GM12878 (cell line): ENCODE measurements around the gene MICAL3.

Experiments
- CEBPZ ChIP-seq: fragments of 150-350 bp; IDR thresholded peaks from 2 replicates; pipeline ENCODE4 v1.6.1; 2016; ENCODE audit warnings: low read depth, low read length
- CTCF ChIP-seq, 3 experiments: IDR thresholded peaks in 2 of 3; conservative IDR thresholded peaks in 1 of 3; 2 replicates each; pipeline ENCODE4 v1.5.1; 2011; ENCODE audit warnings: low read depth in 3 of 3, low read length in 3 of 3, mild to moderate bottlenecking in 3 of 3, control low read depth in 2 of 3, moderate library complexity in 2 of 3, inconsistent platforms in 1 of 3, mixed read lengths in 1 of 3; ENCODE audit not compliant: control insufficient read depth in 2 of 3, insufficient read depth in 1 of 3; ENCODE audit errors: extremely low read depth in 1 of 3
- IKZF1 ChIP-seq: fragments of 450-650 bp; conservative IDR thresholded peaks from 2 replicates; pipeline ENCODE4 v1.6.1; 2017; ENCODE audit warnings: antibody characterized with exemption, mild to moderate bottlenecking
- NFIC ChIP-seq: IDR thresholded peaks from 2 replicates; pipeline ENCODE4 v1.6.1; 2012; ENCODE audit warnings: low read depth, mild to moderate bottlenecking, inconsistent platforms, low read length, moderate library complexity
- NR2C1 ChIP-seq: fragments of 450-650 bp; IDR thresholded peaks from 2 replicates; pipeline ENCODE4 v1.6.1; 2017; ENCODE audit warnings: antibody characterized with exemption, mild to moderate bottlenecking, moderate library complexity
- POLR2AphosphoS5 ChIP-seq: IDR thresholded peaks from 2 replicates; pipeline ENCODE4 v1.6.1; 2011; ENCODE audit warnings: mild to moderate bottlenecking, low read length, inconsistent platforms
- RELA ChIP-seq: fragments of 450-650 bp; IDR thresholded peaks from 2 replicates; pipeline ENCODE4 v1.8.0; 2014; ENCODE audit warnings: borderline replicate concordance; ENCODE audit not compliant: partially characterized antibody
- ZNF592 ChIP-seq: fragments of 450-650 bp; IDR thresholded peaks from 2 replicates; pipeline ENCODE4 v1.6.1; 2017; ENCODE audit warnings: mild to moderate bottlenecking, moderate library complexity

GRCh38 chr22:17810570-17811116, 213.7 kb downstream of the MICAL3 start:
- no peak for TF ChIP-seq CTCF (IDR thresholded peaks at IDR 0.05 in 2 of 3, conservative IDR thresholded peaks at IDR 0.05 in 1 of 3; ENCODE audit: control insufficient read depth in 2 of 3, extremely low read depth in 1 of 3, insufficient read depth in 1 of 3, low read depth in 3 of 3, low read length in 3 of 3)
- TF ChIP-seq IKZF1, result no peak
- no peak for TF ChIP-seq CEBPZ
- no peak for TF ChIP-seq POLR2AphosphoS5
- no peak for TF ChIP-seq NR2C1
- TF ChIP-seq ZNF592, result no peak
- TF ChIP-seq NFIC, result no peak
- TF ChIP-seq RELA, result no peak
